Activated CD4-positive, alpha-beta T cell treated with anti-CD3 and anti-CD28 coated beads, Interleukin-2, Interleukin-4, amounts not matched to agents 100 ng/mL and 50 ng/mL, durations not matched to agents 16 hours and 8 hours (primary cell): ENCODE data around the gene NFATC1.
"Not testable (repeated sequence)": the region's sequence is repeated elsewhere in the genome, so short reads cannot be mapped to it uniquely, and the experiment has no call there.

Experiments used
- DNase-seq: peaks from one replicate; pipeline ENCODE4 v3.0.0-alpha.2; 2020; ENCODE audit warnings: low spot score

The NFATC1 gene

DNA sequence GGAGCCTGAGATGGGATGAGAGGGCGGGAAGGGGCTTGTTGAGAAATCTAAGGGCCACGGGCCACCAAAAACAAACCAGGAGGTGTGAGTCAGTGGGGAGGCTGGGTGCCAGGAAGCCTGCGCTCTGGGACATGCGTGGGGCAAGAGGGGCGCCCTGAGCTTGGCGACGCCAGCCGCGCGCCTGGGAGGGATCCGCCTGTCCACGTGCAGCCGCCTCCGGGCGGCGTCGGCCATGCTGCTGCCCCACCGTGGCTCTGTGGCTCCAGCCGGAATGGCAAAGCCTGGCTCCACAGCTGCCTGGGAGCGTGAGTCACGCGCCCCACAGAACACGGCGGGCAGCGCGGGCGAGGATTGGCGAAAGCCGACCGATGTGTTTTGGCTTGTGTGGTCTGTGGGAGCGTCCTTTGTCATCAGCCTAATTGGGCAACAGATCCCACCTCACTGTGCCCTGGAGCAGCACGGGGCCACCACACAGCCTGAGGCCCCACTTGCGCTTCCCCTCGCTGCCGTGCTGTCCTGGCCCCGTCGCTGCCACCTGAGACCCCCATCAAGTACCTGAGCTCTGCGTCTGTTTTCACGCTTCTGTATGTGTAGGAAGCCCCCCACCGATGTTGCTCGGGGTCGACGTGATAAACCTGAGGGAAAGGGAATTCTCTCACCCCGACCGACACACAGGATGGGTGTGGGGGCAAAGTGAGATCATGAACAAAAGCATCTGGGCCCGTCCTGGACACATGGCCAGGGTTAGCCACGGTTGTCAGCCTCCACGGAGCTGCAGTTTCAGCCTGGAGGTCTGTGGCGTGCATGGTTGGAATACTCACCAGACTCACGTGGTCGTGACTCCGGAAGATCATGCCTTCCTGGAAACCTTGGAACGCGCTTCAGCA is 80.5 kb downstream of the NFATC1 start:
- no peak for DNase-seq

DNA sequence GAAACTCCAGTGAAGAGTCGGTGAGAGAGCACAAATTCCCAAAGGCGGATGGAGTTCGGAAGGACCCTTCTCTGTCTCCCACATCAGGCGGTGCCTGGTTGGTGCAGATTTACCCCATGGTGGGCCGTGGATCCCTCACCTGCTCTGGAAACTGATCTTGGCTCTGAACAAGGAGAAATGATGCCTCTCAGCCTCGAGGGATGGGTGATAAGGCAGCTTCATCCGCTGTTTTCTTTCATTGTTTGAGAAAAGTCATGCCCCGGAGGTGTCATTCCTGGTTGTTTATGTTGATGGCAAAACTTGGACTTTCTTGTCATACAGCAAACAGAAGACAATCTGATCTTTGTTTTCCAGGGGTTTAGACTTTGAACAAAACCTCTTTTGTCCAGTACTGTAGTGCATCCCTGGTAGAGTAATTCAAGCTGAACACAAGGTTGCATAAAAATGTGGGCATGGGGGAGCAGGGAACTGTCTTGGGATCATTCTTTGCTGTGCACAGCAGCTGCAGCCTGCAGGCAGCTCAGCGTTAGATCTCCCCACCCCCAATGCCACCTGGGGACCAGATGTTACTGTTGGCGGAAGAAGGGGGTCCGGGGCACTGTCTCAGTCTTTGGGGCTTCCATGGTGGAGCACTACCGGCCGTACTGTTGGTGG is 81.3 kb downstream of the NFATC1 start:
- no peak for DNase-seq

DNA sequence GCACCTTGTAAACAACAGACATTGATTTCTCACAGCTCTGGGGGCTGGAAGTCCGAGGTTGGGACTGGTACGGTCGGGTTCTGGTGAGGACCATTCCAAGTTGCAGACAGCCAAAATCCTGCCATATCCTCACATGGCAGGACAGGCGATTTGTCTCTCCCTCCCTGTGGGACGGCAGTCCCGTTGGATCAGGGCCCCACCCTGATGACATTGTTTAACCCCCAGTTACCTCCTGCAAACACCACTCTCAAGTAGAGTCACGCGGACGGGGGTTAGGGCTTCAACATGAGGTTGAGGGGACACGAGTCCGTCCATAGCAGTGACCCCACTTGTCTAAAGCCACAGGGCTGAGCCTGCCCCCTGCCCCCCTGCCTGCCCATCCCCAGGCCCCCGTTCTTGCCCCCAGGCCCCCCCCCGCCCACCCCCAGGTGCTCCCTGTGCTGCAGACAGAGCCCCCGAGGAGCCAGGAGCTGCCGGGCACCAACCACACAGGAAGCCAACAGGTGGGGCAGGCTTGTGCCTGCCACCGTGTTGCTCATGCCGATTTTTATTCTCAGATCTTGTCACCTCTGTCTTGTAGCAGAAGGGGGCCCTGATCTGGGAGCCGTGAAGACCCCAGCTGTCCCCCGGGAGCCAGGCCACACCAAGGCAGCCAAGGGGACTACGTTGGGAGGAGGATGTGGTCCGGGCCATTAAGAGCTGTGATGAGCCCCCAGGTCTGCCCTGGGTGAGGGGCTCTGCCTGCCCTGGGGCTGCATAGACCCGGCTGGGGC is 82.2 kb downstream of the NFATC1 start:
- DNase-seq, result no peak

DNA sequence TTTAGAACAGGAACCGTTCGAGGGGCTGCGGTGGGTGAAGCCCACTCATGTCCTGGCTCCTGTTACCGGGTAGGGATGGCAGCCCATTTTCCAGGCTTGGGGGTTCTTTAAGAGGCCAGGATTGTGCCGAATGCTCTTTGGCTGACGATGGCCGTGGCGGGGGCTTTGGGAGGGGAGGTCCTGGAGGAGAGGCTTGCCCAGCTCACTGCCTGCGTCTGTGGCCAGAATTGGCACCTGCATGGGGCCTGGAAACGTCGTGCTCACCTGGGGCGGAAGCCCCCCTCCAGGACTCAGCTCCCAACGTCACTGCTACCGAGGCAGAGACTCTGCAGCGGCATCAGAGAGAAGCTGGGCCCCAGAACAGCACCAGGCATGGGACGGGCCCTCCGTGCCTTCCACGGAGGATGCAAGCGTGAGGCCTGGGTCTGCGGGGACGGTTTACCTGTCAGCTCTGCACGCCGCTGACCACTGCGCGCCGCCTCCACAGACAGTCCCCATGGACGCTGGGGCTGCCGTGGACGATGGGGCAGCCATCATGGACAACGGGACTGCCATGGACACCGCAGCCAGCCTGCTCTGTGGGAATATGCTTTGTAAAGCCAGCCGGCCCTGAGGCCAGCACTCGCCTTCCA is 82.9 kb downstream of the NFATC1 start:
- no peak for DNase-seq

DNA sequence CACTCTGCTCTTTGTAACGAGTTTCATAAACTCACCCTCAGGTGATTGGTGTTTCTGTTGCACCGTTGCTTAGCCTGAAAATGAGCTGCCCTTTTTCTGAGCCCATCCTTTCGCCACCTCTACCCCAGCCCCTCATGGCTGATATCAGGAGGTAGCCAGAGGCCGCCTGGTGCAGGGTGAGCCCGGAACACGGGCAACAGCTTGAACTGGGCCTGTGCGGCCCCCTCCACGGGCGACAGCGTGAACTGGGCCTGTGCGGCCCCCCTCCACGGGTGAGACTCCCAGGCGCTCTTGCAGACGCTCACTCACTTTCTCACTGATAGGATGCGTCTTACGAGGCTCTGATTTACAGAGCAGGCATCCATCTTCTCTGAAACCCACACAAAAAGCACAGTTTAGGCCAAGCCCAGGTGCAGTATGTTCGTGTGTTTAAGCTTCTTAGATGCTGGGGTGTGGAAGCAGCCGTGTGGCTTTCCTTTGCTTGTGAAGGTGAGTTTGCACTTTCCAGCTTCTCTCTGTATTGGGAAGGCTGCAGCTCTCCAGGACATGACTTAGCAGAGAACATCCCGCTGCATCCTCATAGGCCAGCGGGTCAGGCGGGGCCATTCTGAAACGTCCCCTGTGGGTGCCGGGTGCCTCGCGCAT is 83.5 kb downstream of the NFATC1 start:
- no peak for DNase-seq

DNA sequence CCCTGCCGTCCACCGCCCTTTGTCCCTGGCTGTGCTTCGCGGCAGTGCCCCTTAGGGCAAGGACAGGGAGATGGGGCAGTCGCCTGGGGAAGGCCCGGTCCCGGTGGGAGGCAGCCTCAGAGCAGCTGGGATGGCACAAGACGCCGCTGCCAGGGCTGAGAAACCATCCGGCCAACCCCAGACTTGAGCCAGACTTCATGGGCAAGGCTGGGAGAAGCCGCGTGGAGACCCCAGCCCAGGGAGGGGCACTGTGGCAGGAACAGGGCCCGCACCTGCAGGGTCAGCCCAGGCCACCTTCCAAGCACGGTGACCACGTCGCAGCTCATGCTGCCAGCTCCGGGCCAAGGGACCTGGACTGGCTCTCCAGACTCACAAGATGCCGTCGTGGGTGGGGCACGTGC is 84.0 kb downstream of the NFATC1 start:
- no peak for DNase-seq

DNA sequence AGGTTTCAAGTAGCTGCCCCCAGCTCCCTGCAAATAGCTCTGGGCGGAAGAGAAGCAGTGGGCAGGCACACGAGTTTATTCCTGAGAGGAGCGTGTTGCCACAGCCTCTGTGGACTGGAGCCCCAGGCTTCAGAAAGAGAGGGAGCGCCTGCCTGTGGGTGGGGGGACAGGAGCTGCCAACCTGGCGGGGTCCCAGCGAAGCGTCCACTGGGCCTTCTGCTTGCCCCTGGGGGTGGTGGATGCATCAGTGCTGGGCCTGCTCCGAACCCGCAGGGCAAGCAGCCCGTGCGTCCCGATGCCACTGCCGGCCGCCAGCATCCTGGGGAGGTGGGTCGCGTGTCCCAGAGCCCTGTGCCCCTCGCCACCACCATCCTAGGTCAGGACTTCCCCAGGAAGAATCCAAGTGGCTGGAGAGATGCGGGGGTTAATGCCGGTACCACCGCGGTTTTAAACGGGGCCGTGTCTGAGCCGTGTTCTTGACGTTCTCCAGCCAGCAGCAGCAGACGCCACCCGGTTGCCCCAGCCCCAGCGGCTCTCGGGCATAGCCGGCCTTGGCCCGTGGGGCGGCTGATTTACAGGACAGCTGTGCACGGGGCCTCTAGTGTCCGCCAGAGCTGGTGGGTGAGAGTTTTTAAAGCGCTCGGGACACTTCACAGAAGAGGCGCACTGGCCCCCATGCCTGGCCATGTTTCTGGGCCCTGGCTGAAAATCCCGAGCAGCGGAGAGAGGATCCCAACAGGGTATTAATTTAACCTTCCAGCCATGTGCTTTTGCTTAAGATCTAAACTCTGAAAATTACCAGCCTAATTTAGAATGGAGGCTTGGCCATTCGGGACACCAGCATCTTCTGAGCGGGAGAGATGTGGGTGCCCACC is 84.7 kb downstream of the NFATC1 start:
- no peak for DNase-seq

DNA sequence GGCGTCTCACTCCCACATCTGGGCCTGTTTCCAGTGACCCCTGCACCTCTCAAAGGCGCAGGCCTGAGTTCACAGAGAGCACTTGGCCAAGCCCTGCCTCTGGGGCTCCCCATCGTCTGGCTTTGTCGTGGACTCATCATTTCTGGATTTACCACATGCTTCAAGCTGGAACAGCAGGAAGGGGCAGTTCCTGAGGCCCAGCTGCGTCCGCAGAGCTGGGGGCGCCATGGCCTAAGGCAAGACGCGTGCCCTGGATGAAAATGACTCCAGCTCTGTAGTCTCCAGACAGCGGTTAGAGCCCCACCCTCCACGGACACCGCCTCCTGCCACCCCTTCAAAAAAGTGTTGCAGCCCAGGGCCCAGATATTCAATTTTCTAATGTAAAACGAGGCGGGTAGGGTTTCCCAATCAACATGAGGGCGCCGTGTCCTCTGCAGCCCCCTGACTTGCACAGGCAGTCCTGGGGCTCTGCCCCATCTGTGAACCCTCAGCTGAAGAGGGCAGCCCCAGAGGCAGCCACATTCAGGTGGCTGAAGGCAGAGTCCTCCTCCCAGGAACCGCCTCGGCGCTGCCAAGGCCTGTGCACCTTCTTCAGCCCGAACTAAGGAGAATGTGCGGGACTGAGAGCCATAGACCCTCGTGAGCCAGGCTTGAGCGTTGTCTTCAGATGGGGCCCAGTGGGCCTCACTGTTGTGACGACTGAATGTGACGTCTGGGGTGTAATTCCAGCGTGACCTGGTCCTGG is 85.5 kb downstream of the NFATC1 start:
- DNase-seq, result no peak

DNA sequence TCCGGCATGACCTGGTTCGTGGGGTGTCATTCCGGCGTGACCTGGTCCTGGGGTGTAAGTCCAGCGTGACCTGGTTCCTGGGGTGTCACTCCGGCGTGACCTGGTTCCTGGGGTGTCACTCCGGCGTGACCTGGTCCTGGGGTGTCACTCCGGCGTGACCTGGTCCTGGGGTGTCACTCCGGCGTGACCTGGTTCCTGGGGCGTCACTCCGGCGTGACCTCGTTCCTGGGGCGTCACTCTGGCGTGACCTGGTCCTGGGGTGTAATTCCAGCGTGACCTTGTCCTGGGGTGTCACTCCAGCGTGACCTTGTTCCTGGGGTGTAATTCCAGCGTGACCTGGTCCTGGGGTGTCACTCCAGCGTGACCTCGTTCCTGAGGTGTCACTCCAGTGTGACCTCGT is 87.7 kb downstream of the NFATC1 start:
- DNase-seq, result not testable (repeated sequence)

DNA sequence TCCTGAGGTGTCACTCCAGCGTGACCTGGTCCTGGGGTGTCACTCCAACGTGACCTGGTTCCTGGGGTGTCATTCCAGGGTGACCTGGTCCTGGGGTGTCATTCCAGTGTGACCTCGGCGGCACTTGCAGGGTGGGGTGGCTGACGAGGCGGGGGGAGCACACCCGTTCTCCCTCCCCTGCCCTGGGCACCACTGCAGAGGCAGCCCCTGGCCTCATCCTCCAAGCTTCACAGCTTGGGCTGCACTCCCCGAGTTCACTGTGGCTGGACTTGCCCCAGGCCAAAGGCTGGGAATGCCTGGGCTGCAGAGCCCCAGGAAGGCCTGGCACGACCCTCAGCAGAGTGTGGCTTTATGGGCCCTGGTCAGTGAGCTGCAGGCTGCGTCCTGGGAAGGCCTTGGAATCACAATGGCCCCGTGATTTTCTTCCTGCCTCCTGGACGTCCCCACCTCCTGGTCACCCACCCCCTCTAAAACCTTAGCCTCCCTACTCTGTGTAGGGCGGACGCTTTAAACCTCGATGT is 88.3 kb downstream of the NFATC1 start:
- DNase-seq, result no peak

DNA sequence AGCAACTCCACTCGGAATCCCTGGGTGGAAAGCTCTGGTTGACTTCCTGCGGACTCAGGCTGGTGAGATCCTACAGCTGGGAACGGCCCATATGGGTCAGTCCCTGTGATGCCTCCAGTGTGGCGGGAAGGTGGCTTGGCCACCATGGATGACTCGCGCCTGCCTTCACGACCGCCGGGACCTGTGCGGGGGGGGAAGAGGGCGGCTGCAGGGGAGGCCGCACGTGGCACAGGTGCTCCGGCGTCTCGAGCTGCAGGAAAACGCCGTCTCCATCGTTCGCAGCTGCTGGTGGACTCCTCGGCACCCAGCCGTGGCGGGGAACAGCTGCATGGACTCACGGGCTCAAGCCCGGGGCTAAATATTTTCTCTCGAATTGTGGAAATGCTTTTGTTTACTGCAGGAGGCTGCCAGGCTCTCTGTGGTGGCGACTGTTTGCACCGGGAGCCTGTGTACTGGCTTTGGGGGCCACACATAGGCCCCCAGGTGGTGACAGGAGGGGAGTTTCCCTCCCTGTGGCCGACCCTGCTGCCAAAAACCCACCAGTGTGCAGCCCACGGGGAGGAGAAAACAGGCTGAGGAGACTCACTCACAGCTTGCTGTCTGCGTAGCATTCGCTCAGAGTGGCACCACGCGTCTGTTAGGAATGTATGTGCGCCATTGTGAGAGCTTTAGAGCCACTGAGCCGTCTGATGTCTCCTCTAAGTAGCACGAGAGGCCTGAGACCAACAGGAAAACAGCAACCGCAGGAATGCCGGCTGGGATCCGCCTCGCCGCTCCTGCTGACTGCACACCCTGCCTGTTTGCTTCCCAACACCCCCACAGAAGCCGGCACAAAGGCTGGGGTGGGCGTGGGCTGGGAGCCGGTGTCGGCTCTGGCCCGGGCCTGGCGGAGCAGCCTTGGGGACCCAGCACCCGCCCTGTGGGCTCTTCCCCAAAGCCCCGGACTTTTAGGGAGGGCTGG is 89.2 kb downstream of the NFATC1 start:
- no peak for DNase-seq

DNA sequence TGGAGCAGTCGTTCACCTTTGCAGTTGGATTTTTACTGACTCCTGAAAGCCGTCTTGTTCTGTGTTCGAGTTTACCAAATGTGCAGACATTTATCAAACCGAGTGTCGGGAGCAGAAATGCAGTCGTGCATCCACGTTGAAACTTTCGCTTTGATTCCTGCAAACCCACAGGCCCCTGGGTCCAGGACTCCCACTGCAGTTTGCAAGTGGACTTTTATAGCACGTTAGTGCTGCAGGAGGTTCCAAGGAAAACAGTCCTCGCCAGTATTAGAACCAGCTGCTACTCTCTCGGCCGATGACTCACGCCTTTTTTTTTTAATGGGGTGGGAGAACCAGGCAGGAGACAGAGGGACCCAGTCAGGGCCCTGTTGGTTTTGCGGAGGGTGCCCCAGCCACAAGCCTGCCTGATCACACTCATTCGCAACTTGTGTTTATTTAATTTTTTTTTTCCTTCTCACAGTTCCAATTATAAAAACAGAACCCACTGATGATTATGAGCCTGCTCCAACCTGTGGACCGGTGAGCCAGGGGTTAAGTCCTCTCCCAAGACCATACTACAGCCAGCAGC is 90.1 kb downstream of the NFATC1 start:
- no peak for DNase-seq

DNA sequence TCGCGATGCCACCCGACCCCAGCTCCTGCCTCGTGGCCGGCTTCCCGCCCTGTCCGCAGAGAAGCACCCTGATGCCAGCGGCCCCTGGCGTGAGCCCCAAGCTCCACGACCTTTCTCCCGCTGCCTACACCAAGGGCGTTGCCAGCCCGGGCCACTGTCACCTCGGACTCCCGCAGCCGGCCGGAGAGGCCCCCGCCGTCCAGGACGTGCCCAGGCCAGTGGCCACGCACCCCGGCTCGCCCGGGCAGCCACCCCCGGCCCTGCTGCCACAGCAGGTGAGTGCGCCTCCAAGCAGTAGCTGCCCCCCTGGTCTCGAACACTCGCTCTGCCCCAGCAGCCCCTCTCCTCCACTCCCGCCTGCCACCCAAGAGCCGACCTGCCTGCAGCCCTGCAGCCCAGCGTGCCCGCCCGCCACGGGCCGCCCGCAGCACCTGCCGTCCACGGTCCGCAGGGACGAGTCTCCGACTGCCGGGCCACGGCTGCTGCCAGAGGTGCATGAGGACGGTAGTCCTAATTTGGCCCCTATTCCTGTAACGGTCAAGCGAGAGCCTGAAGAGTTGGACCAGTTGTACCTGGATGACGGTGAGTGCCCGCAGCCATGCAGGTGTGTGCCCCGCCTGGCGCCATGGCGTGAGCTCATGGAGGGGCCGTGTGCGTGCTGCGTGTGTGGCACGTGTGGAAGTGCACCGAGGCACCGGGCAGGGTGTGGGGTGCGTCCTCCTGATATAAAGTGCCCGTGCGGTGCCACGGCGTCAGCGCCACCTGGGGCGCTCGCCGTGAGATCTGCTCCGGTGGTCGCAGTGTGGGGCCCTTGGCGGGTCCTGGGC is 90.8 kb downstream of the NFATC1 start:
- no peak for DNase-seq

DNA sequence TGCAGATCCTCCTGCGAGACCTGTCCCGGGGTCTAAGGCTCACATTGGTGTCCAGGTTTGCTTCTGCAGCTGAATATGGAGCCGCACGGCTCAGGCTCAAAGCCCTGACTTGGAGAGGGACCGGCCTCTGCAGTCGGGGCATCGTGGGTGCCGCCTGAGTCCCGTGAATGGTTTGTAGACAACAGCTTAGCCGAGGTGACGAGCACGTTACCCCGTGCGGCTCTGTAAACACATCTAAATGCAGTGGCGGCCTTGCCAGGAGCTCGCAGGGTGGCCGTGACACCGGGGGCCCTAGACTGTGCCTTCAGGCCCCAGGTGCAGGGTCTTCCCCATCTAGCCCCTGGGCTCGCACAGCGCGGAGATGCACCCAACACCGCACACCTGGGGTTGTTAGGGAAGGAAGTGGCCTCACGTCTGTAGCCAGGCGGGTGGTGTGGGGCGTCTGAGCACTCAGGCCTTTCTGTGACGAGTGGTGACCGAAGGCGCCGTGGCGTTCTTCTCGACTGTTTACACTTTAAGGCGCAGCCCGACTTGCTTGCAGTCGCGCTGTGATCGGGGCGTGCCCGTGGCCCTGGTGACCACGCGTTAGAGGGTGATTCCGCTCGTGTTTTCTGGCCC is 91.6 kb downstream of the NFATC1 start:
- no peak for DNase-seq

DNA sequence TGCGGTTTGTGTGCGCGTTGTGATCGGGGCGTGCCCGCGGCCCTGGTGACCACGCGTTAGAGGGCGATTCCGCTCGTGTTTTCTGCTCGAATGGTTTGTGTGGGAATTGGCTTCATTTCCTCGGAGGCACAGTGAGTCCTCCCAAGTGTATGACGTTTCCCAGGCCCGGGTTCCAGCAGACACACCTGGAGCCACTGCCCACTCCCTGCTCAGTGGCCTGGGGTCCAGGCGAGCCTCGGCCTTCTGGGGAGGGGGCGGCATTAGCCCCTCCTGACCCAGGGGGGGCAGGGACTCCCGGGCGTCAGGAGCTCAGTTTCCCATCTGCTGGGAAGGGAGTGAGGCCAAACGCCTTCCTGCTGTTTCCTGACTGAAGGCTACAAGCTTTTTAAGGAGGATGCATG is 92.1 kb downstream of the NFATC1 start:
- no peak for DNase-seq

DNA sequence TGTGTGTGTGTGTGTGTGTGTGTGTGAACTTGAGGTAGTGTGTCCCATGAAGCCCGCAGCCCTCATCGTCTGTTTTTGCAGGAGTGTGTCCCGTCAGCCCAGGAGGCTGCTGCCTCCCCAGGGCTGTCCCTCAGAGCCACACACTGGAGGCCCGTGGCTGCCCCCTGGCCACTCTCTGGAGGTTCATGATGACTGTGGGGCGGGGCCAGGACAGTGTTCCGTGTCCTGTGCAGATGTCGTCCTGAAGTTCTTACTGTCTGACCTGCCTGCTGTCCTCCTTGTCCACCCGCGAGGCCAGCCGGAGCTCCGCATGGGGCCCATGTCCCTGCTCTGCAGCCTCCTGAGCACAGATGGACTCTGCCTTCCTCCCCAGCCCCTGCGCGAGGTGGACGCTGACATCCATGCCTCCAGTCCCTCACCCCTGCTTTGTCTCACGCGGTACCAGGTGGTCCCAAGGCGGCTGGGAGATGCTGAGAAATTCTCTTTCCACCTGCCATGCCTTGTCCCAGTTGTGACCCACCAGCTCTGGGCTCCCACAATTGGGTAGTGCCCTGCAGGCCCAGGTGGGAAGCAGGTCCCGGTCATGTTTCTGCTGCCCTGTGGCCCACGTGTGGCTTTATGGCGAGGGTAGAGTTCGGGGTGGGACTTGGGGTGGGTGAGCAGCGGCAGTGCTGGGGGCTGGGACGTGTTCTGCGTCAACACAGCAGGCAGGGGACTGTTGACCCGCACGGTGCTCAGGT is 92.8 kb downstream of the NFATC1 start:
- no peak for DNase-seq
